RWPE2 (cell line): ENCODE results near the gene ABHD15.
A peak's percentile ranks its signal among the peaks of the same experiment; 100 is the strongest.

ENCODE experiments used
- ATAC-seq: fragments of 200-7000 bp; cut with Tn5 transposase; 3 replicates; pipeline ENCODE4 v1.9.1; 2021; ENCODE audit warnings: low read depth
- DNase-seq: peaks from one replicate; pipeline ENCODE4 v3.0.0-alpha.2; 2020; ENCODE audit warnings: low spot score
- H3K27ac ChIP-seq: fragments of 450-650 bp; 2 replicates; pipeline ENCODE4 v1.5.1; 2017; ENCODE audit warnings: mild to moderate bottlenecking; ENCODE audit not compliant: poor library complexity, severe bottlenecking
- H3K27me3 ChIP-seq: fragments of 250-450 bp; sonication (Bioruptor Pico); 2 replicates; pipeline ENCODE4 v1.5.1; 2021; ENCODE audit warnings: mild to moderate bottlenecking, moderate library complexity; ENCODE audit not compliant: insufficient read depth, poor library complexity, severe bottlenecking
- H3K36me3 ChIP-seq: fragments of 250-450 bp; sonication (Bioruptor Pico); 2 replicates; pipeline ENCODE4 v1.5.1; 2020; ENCODE audit warnings: low read depth, mild to moderate bottlenecking, moderate library complexity
- H3K4me1 ChIP-seq: fragments of 250-450 bp; sonication (Bioruptor Pico); 2 replicates; pipeline ENCODE4 v1.5.1; 2021; ENCODE audit warnings: mild to moderate bottlenecking, moderate library complexity; ENCODE audit not compliant: insufficient read depth, poor library complexity, severe bottlenecking
- H3K4me3 ChIP-seq: fragments of 250-450 bp; sonication (Bioruptor Pico); 2 replicates; pipeline ENCODE4 v1.5.1; 2021; ENCODE audit warnings: mild to moderate bottlenecking, moderate library complexity; ENCODE audit not compliant: severe bottlenecking
- H3K9me3 ChIP-seq: fragments of 250-450 bp; sonication (Bioruptor Pico); 2 replicates; pipeline ENCODE4 v1.5.1; 2021; ENCODE audit warnings: mild to moderate bottlenecking, moderate library complexity; ENCODE audit not compliant: severe bottlenecking
- CTCF ChIP-seq: fragments of 450-650 bp; IDR thresholded peaks from one replicate; pipeline ENCODE4 v1.5.1; 2017; ENCODE audit warnings: mild to moderate bottlenecking, moderate library complexity; ENCODE audit not compliant: poor library complexity, severe bottlenecking

ABHD15 gene

GRCh38 chr17:29582254-29582765 is 15.5 kb upstream of the ABHD15 start:
- no peaks in the 10 kb centered on the region for H3K27me3 ChIP-seq
- peaks cover 4% of the 10 kb centered on the region for H3K9me3 ChIP-seq
- no peak for TF ChIP-seq CTCF
- peaks cover 46% of the 10 kb centered on the region for H3K4me1 ChIP-seq
- H3K36me3 ChIP-seq = peaks cover 59% of the 10 kb centered on the region
- DNase-seq (no peak), ATAC-seq (no peak)
- no peak overlapping the region for H3K4me3 ChIP-seq
- peak overlapping the region; percentile 80 for H3K27ac ChIP-seq

- H3K36me3 ChIP-seq = peaks cover 65% of the 10 kb centered on the region
- peak overlapping the region; percentile 80 for H3K27ac ChIP-seq
These were observed 14.9 kb upstream of the ABHD15 start for GRCh38 chr17:29581583-29582253.

GRCh38 chr17:29579866-29580771 is 13.3 kb upstream of the ABHD15 start:
- ATAC-seq (peak; percentile 77), DNase-seq (peak; percentile 70)
- peak; percentile 94 for TF ChIP-seq CTCF
- H3K27me3 ChIP-seq = no peaks in the 10 kb centered on the region
- H3K4me3 ChIP-seq = no peak overlapping the region
- H3K36me3 ChIP-seq = peaks cover 81% of the 10 kb centered on the region
- H3K4me1 ChIP-seq = peaks cover 33% of the 10 kb centered on the region
- peaks cover 4% of the 10 kb centered on the region for H3K9me3 ChIP-seq
- peak overlapping the region; percentile 80 for H3K27ac ChIP-seq

More at GRCh38 chr17:29581583-29582253, 14.9 kb upstream of the ABHD15 start:
- H3K4me3 ChIP-seq = no peak overlapping the region
- H3K9me3 ChIP-seq = peaks cover 4% of the 10 kb centered on the region
- H3K27me3 ChIP-seq = no peaks in the 10 kb centered on the region
- peaks cover 42% of the 10 kb centered on the region for H3K4me1 ChIP-seq
- ATAC-seq (peak; percentile 33), DNase-seq (peak; percentile 86)
- no peak for TF ChIP-seq CTCF

GRCh38 chr17:29578626-29579485 is 12.0 kb upstream of the ABHD15 start:
- Histone ChIP-seq H3K4me1 (peaks cover 22% of the 10 kb centered on the region), H3K36me3 (peaks cover 90% of the 10 kb centered on the region), H3K9me3 (peaks cover 4% of the 10 kb centered on the region), H3K4me3 (no peak overlapping the region), H3K27me3 (no peaks in the 10 kb centered on the region), H3K27ac (no peak overlapping the region)
- DNase-seq = no peak
- TF ChIP-seq CTCF = no peak
- ATAC-seq = no peak
